ENCODE measurements around the gene SPTBN5. TPM values are rescaled to one million over a fixed set of nuclear protein-coding genes. Genes with fewer than 3 reads are reported as not detected.

SPTBN5 gene
- total and polyA plus RNA-seq, 10 of the 15 experiments (the other 5 are each of a cell fraction or from before 2014, with no cell fraction given), result under 0.01 to 0.18 (median 0.04) TPM; not detected in 4

- no TSS peak for BruUV-seq (replicated peaks)
- Histone ChIP-seq H3K36me3 (ENCODE audit: control insufficient read depth in 2 of 2, insufficient read depth in 2 of 2, low read length in 1 of 2) (peaks cover 35 to 49% of the 10 kb centered on the region in 2 experiments), H4K20me1 (ENCODE audit: control insufficient read depth, insufficient read depth) (no peaks in the 10 kb centered on the region; the same call in 1 of the 2 replicates), H3K79me2 (ENCODE audit: control insufficient read depth, insufficient read depth, low read length) (no peaks in the 10 kb centered on the region), H3K27ac (ENCODE audit: control insufficient read depth, insufficient read depth) (no peak overlapping the region), H2AFZ (ENCODE audit: control insufficient read depth, low read depth, low read length) (no peak overlapping the region), H3K9ac (ENCODE audit: control insufficient read depth, insufficient read depth, low read length) (no peak overlapping the region), H3K27me3 (replicated peaks in 1 of 2; ENCODE audit: control insufficient read depth in 2 of 2, insufficient read depth in 2 of 2, low read length in 1 of 2) (no peaks in the 10 kb centered on the region), H3K4me1 (ENCODE audit: control insufficient read depth, insufficient read depth, low read length) (peaks cover 5% of the 10 kb centered on the region), H3K4me3 (no peak overlapping the region), H3K9me3 (replicated peaks; ENCODE audit: control insufficient read depth, insufficient read depth, low read length) (no peaks in the 10 kb centered on the region), H3K4me2 (ENCODE audit: control insufficient read depth, insufficient read depth) (no peak overlapping the region)
- WGBS (ENCODE audit: insufficient coverage, insufficient replicate concordance, low lambda C conversion rate, missing lambda C conversion rate), result 97% methylated on average over 5 of the region's 5 CpGs
- TF ChIP-seq BCL11A (IDR thresholded peaks at IDR 0.05; ENCODE audit: low read depth, low read length), result no peak
- TF ChIP-seq MXI1 (IDR thresholded peaks at IDR 0.05; ENCODE audit: low read depth, low read length), result no peak
- TF ChIP-seq, protein P1, sequence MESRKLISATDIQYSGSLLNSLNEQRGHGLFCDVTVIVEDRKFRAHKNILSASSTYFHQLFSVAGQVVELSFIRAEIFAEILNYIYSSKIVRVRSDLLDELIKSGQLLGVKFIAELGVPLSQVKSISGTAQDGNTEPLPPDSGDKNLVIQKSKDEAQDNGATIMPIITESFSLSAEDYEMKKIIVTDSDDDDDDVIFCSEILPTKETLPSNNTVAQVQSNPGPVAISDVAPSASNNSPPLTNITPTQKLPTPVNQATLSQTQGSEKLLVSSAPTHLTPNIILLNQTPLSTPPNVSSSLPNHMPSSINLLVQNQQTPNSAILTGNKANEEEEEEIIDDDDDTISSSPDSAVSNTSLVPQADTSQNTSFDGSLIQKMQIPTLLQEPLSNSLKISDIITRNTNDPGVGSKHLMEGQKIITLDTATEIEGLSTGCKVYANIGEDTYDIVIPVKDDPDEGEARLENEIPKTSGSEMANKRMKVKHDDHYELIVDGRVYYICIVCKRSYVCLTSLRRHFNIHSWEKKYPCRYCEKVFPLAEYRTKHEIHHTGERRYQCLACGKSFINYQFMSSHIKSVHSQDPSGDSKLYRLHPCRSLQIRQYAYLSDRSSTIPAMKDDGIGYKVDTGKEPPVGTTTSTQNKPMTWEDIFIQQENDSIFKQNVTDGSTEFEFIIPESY (IDR thresholded peaks at IDR 0.05), result no peak
- no peak for TF ChIP-seq ZNF384 (IDR thresholded peaks at IDR 0.05; ENCODE audit: borderline replicate concordance, low read depth, low read length)
- TF ChIP-seq STAT1 (conservative IDR thresholded peaks at IDR 0.05), result no peak
- no peak for TF ChIP-seq ASH2L (IDR thresholded peaks at IDR 0.05; ENCODE audit: borderline replicate concordance, low read depth)
- TF ChIP-seq BHLHE40 (IDR thresholded peaks at IDR 0.05; ENCODE audit: borderline replicate concordance in 1 of 2, low read depth in 2 of 2, low read length in 1 of 2), result no peak
- TF ChIP-seq, protein P2, sequence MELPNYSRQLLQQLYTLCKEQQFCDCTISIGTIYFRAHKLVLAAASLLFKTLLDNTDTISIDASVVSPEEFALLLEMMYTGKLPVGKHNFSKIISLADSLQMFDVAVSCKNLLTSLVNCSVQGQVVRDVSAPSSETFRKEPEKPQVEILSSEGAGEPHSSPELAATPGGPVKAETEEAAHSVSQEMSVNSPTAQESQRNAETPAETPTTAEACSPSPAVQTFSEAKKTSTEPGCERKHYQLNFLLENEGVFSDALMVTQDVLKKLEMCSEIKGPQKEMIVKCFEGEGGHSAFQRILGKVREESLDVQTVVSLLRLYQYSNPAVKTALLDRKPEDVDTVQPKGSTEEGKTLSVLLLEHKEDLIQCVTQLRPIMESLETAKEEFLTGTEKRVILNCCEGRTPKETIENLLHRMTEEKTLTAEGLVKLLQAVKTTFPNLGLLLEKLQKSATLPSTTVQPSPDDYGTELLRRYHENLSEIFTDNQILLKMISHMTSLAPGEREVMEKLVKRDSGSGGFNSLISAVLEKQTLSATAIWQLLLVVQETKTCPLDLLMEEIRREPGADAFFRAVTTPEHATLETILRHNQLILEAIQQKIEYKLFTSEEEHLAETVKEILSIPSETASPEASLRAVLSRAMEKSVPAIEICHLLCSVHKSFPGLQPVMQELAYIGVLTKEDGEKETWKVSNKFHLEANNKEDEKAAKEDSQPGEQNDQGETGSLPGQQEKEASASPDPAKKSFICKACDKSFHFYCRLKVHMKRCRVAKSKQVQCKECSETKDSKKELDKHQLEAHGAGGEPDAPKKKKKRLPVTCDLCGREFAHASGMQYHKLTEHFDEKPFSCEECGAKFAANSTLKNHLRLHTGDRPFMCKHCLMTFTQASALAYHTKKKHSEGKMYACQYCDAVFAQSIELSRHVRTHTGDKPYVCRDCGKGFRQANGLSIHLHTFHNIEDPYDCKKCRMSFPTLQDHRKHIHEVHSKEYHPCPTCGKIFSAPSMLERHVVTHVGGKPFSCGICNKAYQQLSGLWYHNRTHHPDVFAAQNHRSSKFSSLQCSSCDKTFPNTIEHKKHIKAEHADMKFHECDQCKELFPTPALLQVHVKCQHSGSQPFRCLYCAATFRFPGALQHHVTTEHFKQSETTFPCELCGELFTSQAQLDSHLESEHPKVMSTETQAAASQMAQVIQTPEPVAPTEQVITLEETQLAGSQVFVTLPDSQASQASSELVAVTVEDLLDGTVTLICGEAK (IDR thresholded peaks at IDR 0.05; ENCODE audit: borderline replicate concordance), result no peak
- no peak for TF ChIP-seq CBFB (IDR thresholded peaks at IDR 0.05; ENCODE audit: low read depth)
- FAIRE-seq (no peak), ATAC-seq (no peak), DNase-seq (ENCODE audit: low read depth, low spot score) (no peak)
- intact Hi-C loops (cut with micrococcal nuclease; ENCODE audit: unreplicated experiment), result no loop called here
- RAD21 ChIA-PET (ENCODE audit: unreplicated experiment), result interaction anchor here (1.5 kb wide), 1 partner anchor 14 kb away, joined by 4 read pairs; no protein-coding TSS in a partner anchor
- POLR2A ChIA-PET, result no interaction called here
- in situ Hi-C loops (cut with MboI), result no loop called here
- SMC1A ChIA-PET (ENCODE audit: uncharacterized antibody, unreplicated experiment), result interaction anchor here (1.2 to 2.5 kb wide), 2 partner anchors 10 to 141 kb away, joined by 3 to 10 read pairs; no protein-coding TSS in a partner anchor
- CTCF ChIA-PET, result interaction anchor here (5.2 kb wide), 1 partner anchor 10 kb away, joined by 21 read pairs; no protein-coding TSS in a partner anchor
These were observed 20.6 kb upstream of the SPTBN5 start for GRCh38 chr15:41914411-41914810.

All from GM12878 (cell line).